Neural cell (in vitro differentiated cells): ENCODE measurements around the gene LILRB5.

ENCODE experiments used
- EZH2 ChIP-seq: fragments of 200-600, 300-800 bp; shearing (Covaris generic), sonication (generic); IDR thresholded peaks from 2 replicates; pipeline ENCODE4 v1.6.1; 2014; ENCODE audit warnings: antibody characterized with exemption, low read length, borderline replicate concordance, mild to moderate bottlenecking; ENCODE audit not compliant: insufficient read depth, poor library complexity, severe bottlenecking
- POLR2AphosphoS5 ChIP-seq: IDR thresholded peaks from 2 replicates; pipeline ENCODE4 v1.6.1; 2012
- TF ChIP-seq, protein P1 (sequence below): fragments of 450-650 bp; IDR thresholded peaks from 2 replicates; pipeline ENCODE4 v1.5.1; 2014; ENCODE audit warnings: antibody characterized with exemption, mild to moderate bottlenecking, moderate library complexity; ENCODE audit not compliant: poor library complexity, severe bottlenecking

DNA sequence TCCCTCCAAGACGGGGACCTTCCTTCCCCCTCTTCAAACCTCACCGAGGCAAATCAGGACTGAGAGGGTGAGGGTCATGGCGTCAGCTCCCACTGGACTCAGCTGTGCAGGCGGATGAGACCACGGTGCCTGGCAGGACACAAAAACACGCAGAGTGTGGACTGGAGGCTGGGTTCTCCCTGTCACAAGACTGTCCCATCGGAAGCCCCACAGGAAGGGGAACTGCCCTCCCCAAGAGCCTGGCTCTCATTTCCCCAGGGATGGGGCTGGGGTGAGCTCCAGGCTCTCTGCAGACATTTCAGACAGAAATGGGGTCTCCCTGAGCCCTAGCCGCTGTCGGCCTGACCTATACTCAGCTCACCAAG is at the start of gene LILRB5:
- TF ChIP-seq POLR2AphosphoS5, result no peak
- TF ChIP-seq, protein P1, sequence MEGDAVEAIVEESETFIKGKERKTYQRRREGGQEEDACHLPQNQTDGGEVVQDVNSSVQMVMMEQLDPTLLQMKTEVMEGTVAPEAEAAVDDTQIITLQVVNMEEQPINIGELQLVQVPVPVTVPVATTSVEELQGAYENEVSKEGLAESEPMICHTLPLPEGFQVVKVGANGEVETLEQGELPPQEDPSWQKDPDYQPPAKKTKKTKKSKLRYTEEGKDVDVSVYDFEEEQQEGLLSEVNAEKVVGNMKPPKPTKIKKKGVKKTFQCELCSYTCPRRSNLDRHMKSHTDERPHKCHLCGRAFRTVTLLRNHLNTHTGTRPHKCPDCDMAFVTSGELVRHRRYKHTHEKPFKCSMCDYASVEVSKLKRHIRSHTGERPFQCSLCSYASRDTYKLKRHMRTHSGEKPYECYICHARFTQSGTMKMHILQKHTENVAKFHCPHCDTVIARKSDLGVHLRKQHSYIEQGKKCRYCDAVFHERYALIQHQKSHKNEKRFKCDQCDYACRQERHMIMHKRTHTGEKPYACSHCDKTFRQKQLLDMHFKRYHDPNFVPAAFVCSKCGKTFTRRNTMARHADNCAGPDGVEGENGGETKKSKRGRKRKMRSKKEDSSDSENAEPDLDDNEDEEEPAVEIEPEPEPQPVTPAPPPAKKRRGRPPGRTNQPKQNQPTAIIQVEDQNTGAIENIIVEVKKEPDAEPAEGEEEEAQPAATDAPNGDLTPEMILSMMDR, result no peak
- TF ChIP-seq EZH2, result no peak
